Fibroblast of lung (primary cell): ENCODE results near the gene ASIC2.

Source experiments
- CTCF ChIP-seq, 2 donors: IDR thresholded peaks in 1 of 2; conservative IDR thresholded peaks in 1 of 2; 1 replicate in 1 of 2; 2 replicates in 1 of 2; pipeline ENCODE4 v1.5.1; 2011 to 2012; ENCODE audit warnings: low read length in 2 of 2, control low read depth in 1 of 2, inconsistent platforms in 1 of 2, low read depth in 1 of 2, mild to moderate bottlenecking in 1 of 2
- EZH2 ChIP-seq: IDR thresholded peaks from 2 replicates; pipeline ENCODE4 v1.5.1; 2012; ENCODE audit warnings: low read length, control low read depth, mild to moderate bottlenecking; ENCODE audit errors: missing control alignments

DNA sequence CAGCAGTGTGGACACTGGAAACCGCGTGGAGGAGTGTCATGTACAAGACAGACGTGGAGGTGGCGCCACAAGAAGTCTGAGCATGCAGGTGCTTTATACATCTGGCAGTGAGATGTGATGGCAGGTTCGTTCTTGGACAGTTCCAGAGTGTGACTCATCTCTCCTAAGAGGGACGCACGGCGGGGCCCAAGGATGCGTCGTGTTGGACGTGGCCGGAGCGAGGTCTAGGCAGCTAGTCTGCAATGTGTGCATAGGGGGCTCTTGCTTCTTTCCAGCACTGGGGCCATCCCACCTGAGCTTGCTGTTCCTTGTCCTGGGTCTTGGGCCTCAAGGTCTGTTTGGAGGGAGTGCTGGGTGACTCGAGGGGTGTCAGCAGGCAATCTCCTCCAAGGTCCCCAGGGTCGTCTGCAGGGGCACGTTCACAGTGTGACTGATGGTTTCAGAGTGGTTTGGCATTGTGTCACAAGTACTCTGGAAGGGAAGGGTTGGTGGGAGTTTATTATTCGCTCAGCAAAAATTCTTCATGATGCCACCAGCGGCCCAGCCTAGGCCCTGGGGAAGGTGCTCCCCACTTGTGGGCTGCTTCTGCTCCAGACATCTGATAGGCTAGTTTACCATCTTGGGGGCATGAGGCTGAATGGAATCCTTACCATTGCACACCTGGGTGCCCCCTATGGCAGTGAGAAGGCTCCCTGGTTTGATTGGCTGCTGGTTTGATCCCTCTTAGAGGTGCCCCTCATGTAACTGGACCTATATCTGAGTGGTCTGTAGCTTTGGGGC lies 279.3 kb downstream of the ASIC2 start:
- no peak for TF ChIP-seq CTCF (conservative IDR thresholded peaks at IDR 0.05 in 1 of 2, IDR thresholded peaks at IDR 0.05 in 1 of 2; ENCODE audit: low read depth in 1 of 2, low read length in 2 of 2)
- TF ChIP-seq EZH2, result no peak
